Measurements from ENCODE around the gene AP2A2. TPM values are rescaled to one million over a fixed set of nuclear protein-coding genes. Genes with fewer than 3 reads are reported as not detected.

AP2A2 gene
- total and polyA plus RNA-seq, 2 donors (not counting 1 experiment from before 2014, with no cell fraction given): 53.1 to 57.0 TPM

- intact Hi-C loops (cut with micrococcal nuclease): no loop called here
- no peak for ATAC-seq (ENCODE audit: low read depth)
- POLR2A ChIA-PET: no interaction called here
Observed at GRCh38 chr11:967995-968751, 42.5 kb downstream of the AP2A2 start.

More at GRCh38 chr11:967995-968751, 42.5 kb downstream of the AP2A2 start:
- peaks cover 42% of the 10 kb centered on the region for H3K79me2 ChIP-seq (ENCODE audit: control insufficient read depth, insufficient read depth, low read length)
- peaks cover 20% of the 10 kb centered on the region for H4K20me1 ChIP-seq (ENCODE audit: control insufficient read depth, insufficient read depth, low read length, poor library complexity, severe bottlenecking)
- H3K36me3 ChIP-seq (replicated peaks in 1 of 2; ENCODE audit: control extremely low read depth in 1 of 2, control insufficient read depth in 1 of 2, extremely low read depth in 1 of 2, insufficient read depth in 2 of 2, low read length in 1 of 2): peaks cover 0 to 32% of the 10 kb centered on the region in 2 experiments
- H3K27me3 ChIP-seq (replicated peaks in 1 of 4; ENCODE audit: control extremely low read depth in 1 of 4, control insufficient read depth in 3 of 4, insufficient read depth in 4 of 4, low read length in 3 of 4): no peaks in the 10 kb centered on the region
- no peak overlapping the region for H3K9ac ChIP-seq (ENCODE audit: low read length)
- CTCF ChIA-PET: no interaction called here
- H3K9me3 ChIP-seq (ENCODE audit: control extremely low read depth in 1 of 3, control insufficient read depth in 2 of 3, insufficient read depth in 1 of 3, low read length in 2 of 3): no peaks in the 10 kb centered on the region
- no peak overlapping the region for H3K27ac ChIP-seq (ENCODE audit: low read length in 2 of 2)
- H3K9me3 Mint-ChIP-seq (ENCODE audit: insufficient read depth): no peaks in the 10 kb centered on the region
- no peak overlapping the region for H3K27ac Mint-ChIP-seq
- 82% methylated on average over 25 of the region's 31 CpGs for WGBS (ENCODE audit: insufficient coverage)
- no peak overlapping the region for H2AFZ ChIP-seq (ENCODE audit: insufficient read depth, low read depth, low read length, poor library complexity, severe bottlenecking)
- no peak for DNase-seq
- no peak overlapping the region for H3K4me3 Mint-ChIP-seq
- H3K27me3 Mint-ChIP-seq: no peaks in the 10 kb centered on the region
- no peak overlapping the region for H3K4me3 ChIP-seq (ENCODE audit: control extremely low read depth in 1 of 5, extremely low read depth in 1 of 5, insufficient read depth in 1 of 5, low read depth in 2 of 5, low read length in 4 of 5)
- peaks cover 21% of the 10 kb centered on the region for H3K4me1 Mint-ChIP-seq
- peaks cover 6 to 9% of the 10 kb centered on the region in 2 donors for H3K4me1 ChIP-seq (ENCODE audit: control insufficient read depth in 2 of 2, insufficient read depth in 2 of 2, low read length in 2 of 2)
- no peak overlapping the region for H3K4me2 ChIP-seq (replicated peaks; ENCODE audit: low read depth, low read length, poor library complexity, severe bottlenecking)
- TF ChIP-seq CTCF (IDR thresholded peaks at IDR 0.05) (no peak), EZH2 (IDR thresholded peaks at IDR 0.05; ENCODE audit: borderline replicate concordance, insufficient read depth, low read depth, low read length, poor library complexity, severe bottlenecking) (no peak)

All from B cell (primary cell).